ENCODE measurements around the gene PTEN. TPM values are rescaled to one million over a fixed set of nuclear protein-coding genes. Genes with fewer than 3 reads are reported as not detected.
"Not testable (repeated sequence)": the region's sequence is repeated elsewhere in the genome, so short reads cannot be mapped to it uniquely, and the experiment has no call there.

PTEN gene
- total RNA-seq, 1 experiment from 2014 or later: 66.0 TPM

- Histone ChIP-seq H3K36me3 (ENCODE audit: insufficient read depth, low read length, poor library complexity, severe bottlenecking) (peaks cover 19% of the 10 kb centered on the region), H3K4me1 (ENCODE audit: insufficient read depth, low read length, poor library complexity, severe bottlenecking) (no peaks in the 10 kb centered on the region), H3K27ac (ENCODE audit: low read depth, low read length, poor library complexity, severe bottlenecking) (no peak overlapping the region), H3K9me3 (ENCODE audit: low read depth, low read length, poor library complexity, severe bottlenecking) (peaks cover 4% of the 10 kb centered on the region), H3K27me3 (replicated peaks; ENCODE audit: insufficient read depth, low read depth, low read length, poor library complexity) (no peaks in the 10 kb centered on the region), H3K4me3 (ENCODE audit: low read depth, low read length, poor library complexity, severe bottlenecking) (no peak overlapping the region)
- ChIA-PET CTCF (no interaction called here), POLR2A (ENCODE audit: low non-redundant PET) (no interaction called here)
- no TSS peak for BruUV-seq (replicated peaks)
- no peak for DNase-seq (ENCODE audit: low spot score)
- no peak for TF ChIP-seq CTCF (conservative IDR thresholded peaks at IDR 0.05; ENCODE audit: low read depth, low read length)
- no peak for TF ChIP-seq EZH2 (IDR thresholded peaks at IDR 0.05; ENCODE audit: borderline replicate concordance, low read depth, low read length, poor library complexity, severe bottlenecking)
- intact Hi-C loops (cut with micrococcal nuclease; ENCODE audit: unreplicated experiment): no loop called here
Measured at GRCh38 chr10:87887548-87888289, 24.3 kb downstream of the PTEN start.

GRCh38 chr10:87895430-87895829 lies 32.0 kb downstream of the PTEN start:
- BruUV-seq (replicated peaks): no TSS peak
- TF ChIP-seq CTCF (conservative IDR thresholded peaks at IDR 0.05; ENCODE audit: low read depth, low read length) (no peak), EZH2 (IDR thresholded peaks at IDR 0.05; ENCODE audit: borderline replicate concordance, low read depth, low read length, poor library complexity, severe bottlenecking) (no peak)
- Histone ChIP-seq H3K4me1 (ENCODE audit: insufficient read depth, low read length, poor library complexity, severe bottlenecking) (no peaks in the 10 kb centered on the region), H3K36me3 (ENCODE audit: insufficient read depth, low read length, poor library complexity, severe bottlenecking) (no peaks in the 10 kb centered on the region), H3K27ac (ENCODE audit: low read depth, low read length, poor library complexity, severe bottlenecking) (no peak overlapping the region), H3K27me3 (replicated peaks; ENCODE audit: insufficient read depth, low read depth, low read length, poor library complexity) (no peaks in the 10 kb centered on the region), H3K4me3 (ENCODE audit: low read depth, low read length, poor library complexity, severe bottlenecking) (no peak overlapping the region), H3K9me3 (ENCODE audit: low read depth, low read length, poor library complexity, severe bottlenecking) (no peaks in the 10 kb centered on the region)
- DNase-seq (ENCODE audit: low spot score): no peak
- intact Hi-C loops (cut with micrococcal nuclease; ENCODE audit: unreplicated experiment): no loop called here
- POLR2A ChIA-PET (ENCODE audit: low non-redundant PET): no interaction called here
- CTCF ChIA-PET: no interaction called here

GRCh38 chr10:87896216-87896615 lies 32.8 kb downstream of the PTEN start:
- TF ChIP-seq CTCF (conservative IDR thresholded peaks at IDR 0.05; ENCODE audit: low read depth, low read length) (no peak), EZH2 (IDR thresholded peaks at IDR 0.05; ENCODE audit: borderline replicate concordance, low read depth, low read length, poor library complexity, severe bottlenecking) (no peak)
- no peaks in the 10 kb centered on the region for H3K36me3 ChIP-seq (ENCODE audit: insufficient read depth, low read length, poor library complexity, severe bottlenecking)
- CTCF ChIA-PET: interaction anchor here (0.5 kb wide), 1 partner anchor 493 kb away, joined by 3 read pairs; no protein-coding TSS in a partner anchor
- no peak for DNase-seq (ENCODE audit: low spot score)
- no peak overlapping the region for H3K27ac ChIP-seq (ENCODE audit: low read depth, low read length, poor library complexity, severe bottlenecking)
- no peaks in the 10 kb centered on the region for H3K9me3 ChIP-seq (ENCODE audit: low read depth, low read length, poor library complexity, severe bottlenecking)
- H3K27me3 ChIP-seq (replicated peaks; ENCODE audit: insufficient read depth, low read depth, low read length, poor library complexity): no peaks in the 10 kb centered on the region
- no peak overlapping the region for H3K4me3 ChIP-seq (ENCODE audit: low read depth, low read length, poor library complexity, severe bottlenecking)
- H3K4me1 ChIP-seq (ENCODE audit: insufficient read depth, low read length, poor library complexity, severe bottlenecking): no peaks in the 10 kb centered on the region
- BruUV-seq (replicated peaks): no TSS peak
- POLR2A ChIA-PET (ENCODE audit: low non-redundant PET): no interaction called here
- intact Hi-C loops (cut with micrococcal nuclease; ENCODE audit: unreplicated experiment): no loop called here

GRCh38 chr10:87897957-87898356 lies 34.5 kb downstream of the PTEN start:
- H3K36me3 ChIP-seq (ENCODE audit: insufficient read depth, low read length, poor library complexity, severe bottlenecking); CTCF ChIA-PET; H3K4me1 ChIP-seq (ENCODE audit: insufficient read depth, low read length, poor library complexity, severe bottlenecking); H3K9me3 ChIP-seq (ENCODE audit: low read depth, low read length, poor library complexity, severe bottlenecking); POLR2A ChIA-PET (ENCODE audit: low non-redundant PET); DNase-seq (ENCODE audit: low spot score); BruUV-seq (replicated peaks); intact Hi-C loops (cut with micrococcal nuclease; ENCODE audit: unreplicated experiment); H3K4me3 ChIP-seq (ENCODE audit: low read depth, low read length, poor library complexity, severe bottlenecking); H3K27me3 ChIP-seq (replicated peaks; ENCODE audit: insufficient read depth, low read depth, low read length, poor library complexity); H3K27ac ChIP-seq (ENCODE audit: low read depth, low read length, poor library complexity, severe bottlenecking): not testable (repeated sequence)

- H3K4me1 ChIP-seq (ENCODE audit: insufficient read depth, low read length, poor library complexity, severe bottlenecking); H3K36me3 ChIP-seq (ENCODE audit: insufficient read depth, low read length, poor library complexity, severe bottlenecking); H3K27ac ChIP-seq (ENCODE audit: low read depth, low read length, poor library complexity, severe bottlenecking); POLR2A ChIA-PET (ENCODE audit: low non-redundant PET); H3K27me3 ChIP-seq (replicated peaks; ENCODE audit: insufficient read depth, low read depth, low read length, poor library complexity); intact Hi-C loops (cut with micrococcal nuclease; ENCODE audit: unreplicated experiment); H3K4me3 ChIP-seq (ENCODE audit: low read depth, low read length, poor library complexity, severe bottlenecking); BruUV-seq (replicated peaks); H3K9me3 ChIP-seq (ENCODE audit: low read depth, low read length, poor library complexity, severe bottlenecking); CTCF ChIA-PET; DNase-seq (ENCODE audit: low spot score): not testable (repeated sequence)
Measured at GRCh38 chr10:87903396-87903795, 40.0 kb downstream of the PTEN start.

All from A673 (cell line).